Endothelial cell of umbilical vein (primary cell): ENCODE data around the gene ITPR1. TPM values are rescaled to one million over a fixed set of nuclear protein-coding genes. Genes with fewer than 3 reads are reported as not detected.

Experiments used
- BruUV-seq: library from RNA; stranded (reverse); fragments of 400-500 nt; replicated peaks from 2 replicates; lab custom pipeline; 2021; lab: Mats Ljungman, UMichigan
- CTCF ChIA-PET: fragments of 300-600, 350-600 bp; sonication (Branson Sonifier 250); formaldehyde crosslinking; loops from one replicate; lab custom pipeline; 2021; ENCODE audit warnings: antibody characterized with exemption, inconsistent platforms; lab: Charles Lee
- POLR2A ChIA-PET: fragments of 300-600, 350-600 bp; sonication (Branson Sonifier 250); formaldehyde crosslinking; loops from one replicate; lab custom pipeline; 2021; ENCODE audit warnings: antibody characterized with exemption, inconsistent platforms; lab: Charles Lee
- DNase-seq: peaks from one replicate; pipeline ENCODE4 v3.0.0-alpha.2; 2011; ENCODE audit warnings: low read depth, low spot score
- FAIRE-seq: peaks from 2 replicates; lab custom pipeline; 2011; peaks lifted over from hg19 to GRCh38; lab: Jason Lieb, UNC
- H2AFZ ChIP-seq: 2 replicates; pipeline ENCODE4 v1.6.0; 2012; ENCODE audit warnings: low read depth, low read length, control low read depth, inconsistent platforms
- H3K27ac ChIP-seq: 2 replicates; pipeline ENCODE4 v1.5.1; 2011; ENCODE audit warnings: low read depth, mild to moderate bottlenecking, control low read depth, low read length, moderate library complexity; ENCODE audit not compliant: insufficient read depth
- H3K27me3 ChIP-seq, 2 experiments: 2 replicates each; pipeline versions ENCODE4 v1.6.0 to v1.6.1; 2011; ENCODE audit warnings: low read length in 2 of 2, mixed read lengths in 1 of 2; ENCODE audit not compliant: control insufficient read depth in 2 of 2, insufficient read depth in 2 of 2
- H3K36me3 ChIP-seq, 2 experiments: 2 replicates in 1 of 2; 3 replicates in 1 of 2; pipeline ENCODE4 v1.5.1; 2011; ENCODE audit warnings: low read length in 2 of 2, mild to moderate bottlenecking in 1 of 2, moderate library complexity in 1 of 2; ENCODE audit not compliant: control insufficient read depth in 2 of 2, insufficient read depth in 2 of 2; ENCODE audit errors: extremely low read depth in 1 of 2
- H3K4me1 ChIP-seq: 3 replicates; pipeline ENCODE4 v1.5.1; 2011; ENCODE audit warnings: mild to moderate bottlenecking, low read length; ENCODE audit not compliant: control insufficient read depth, insufficient read depth; ENCODE audit errors: extremely low read depth
- H3K4me2 ChIP-seq: 2 replicates; pipeline ENCODE4 v1.6.1; 2011; ENCODE audit warnings: low read length, control low read depth, mixed read lengths; ENCODE audit not compliant: insufficient read depth
- H3K4me3 ChIP-seq, 3 experiments: fragments of 200-600 bp in 1 of 3; sonication (generic), shearing (Covaris generic) in 1 of 3; replicated peaks in 1 of 3; 2 replicates each; pipeline ENCODE4 v1.5.1; 2011 to 2016; ENCODE audit warnings: control low read depth in 3 of 3, low read length in 3 of 3, mild to moderate bottlenecking in 2 of 3, inconsistent platforms in 1 of 3, low read depth in 1 of 3, moderate library complexity in 1 of 3; ENCODE audit not compliant: insufficient read depth in 1 of 3
- H3K79me2 ChIP-seq: 2 replicates; pipeline ENCODE4 v1.6.0; 2012; ENCODE audit warnings: low read length, inconsistent platforms; ENCODE audit not compliant: control insufficient read depth, insufficient read depth
- H3K9ac ChIP-seq: replicated peaks from 2 replicates; pipeline ENCODE3; 2011; ENCODE audit warnings: low read length, control low read depth; ENCODE audit not compliant: insufficient read depth; ENCODE audit errors: extremely low read depth
- H3K9me1 ChIP-seq: replicated peaks from 3 replicates; pipeline ENCODE4 v1.6.0; 2011; ENCODE audit warnings: mild to moderate bottlenecking, low read length; ENCODE audit not compliant: control insufficient read depth, insufficient read depth; ENCODE audit errors: extremely low read depth
- H3K9me3 ChIP-seq: replicated peaks from 2 replicates; pipeline ENCODE4 v1.5.1; 2012; ENCODE audit warnings: low read length, inconsistent platforms; ENCODE audit not compliant: control insufficient read depth, insufficient read depth
- H4K20me1 ChIP-seq: replicated peaks from 2 replicates; pipeline ENCODE3; 2011; ENCODE audit warnings: mild to moderate bottlenecking, low read length; ENCODE audit not compliant: control insufficient read depth, insufficient read depth; ENCODE audit errors: extremely low read depth
- EZH2 ChIP-seq: IDR thresholded peaks from 2 replicates; pipeline ENCODE4 v1.6.1; 2012; ENCODE audit warnings: borderline replicate concordance, low read depth, mild to moderate bottlenecking, moderate library complexity, low read length, inconsistent platforms; ENCODE audit not compliant: severe bottlenecking
- FOS ChIP-seq: IDR thresholded peaks from 2 replicates; pipeline ENCODE4 v1.6.1; 2011; ENCODE audit warnings: mild to moderate bottlenecking, low read length, moderate library complexity, borderline replicate concordance; ENCODE audit not compliant: insufficient read depth
- GATA2 ChIP-seq: IDR thresholded peaks from 2 replicates; pipeline ENCODE4 v1.7.0; 2011; ENCODE audit warnings: low read depth, mild to moderate bottlenecking, moderate library complexity, mixed read lengths, low read length; ENCODE audit not compliant: insufficient read length, insufficient read depth
- JUN ChIP-seq: IDR thresholded peaks from 2 replicates; pipeline ENCODE4 v1.6.1; 2011; ENCODE audit warnings: borderline replicate concordance, low read depth; ENCODE audit not compliant: insufficient read length, insufficient read depth
- MYC ChIP-seq: IDR thresholded peaks from one replicate; pipeline ENCODE4 v1.6.1; 2011; ENCODE audit warnings: mild to moderate bottlenecking, low read depth, low read length
- POLR2A ChIP-seq: IDR thresholded peaks from 2 replicates; pipeline ENCODE4 v1.6.1; 2012; ENCODE audit warnings: low read depth, mild to moderate bottlenecking, control low read depth, low read length
- POLR2AphosphoS5 ChIP-seq: IDR thresholded peaks from 2 replicates; pipeline ENCODE4 v1.6.1; 2012; ENCODE audit warnings: low read depth, mild to moderate bottlenecking, control low read depth, low read length, moderate library complexity; ENCODE audit not compliant: insufficient read depth
- dilution Hi-C: fragments of 300-500 bp; cut with MboI; formaldehyde crosslinking; loops from one replicate; pipeline ENCODE4 v1.15.0; 2019; ENCODE audit warnings: low sequenced_read_pairs; ENCODE audit not compliant: extremely low pct_ligation_motif_present
- intact Hi-C: fragments of 100-400 bp; cut with micrococcal nuclease; formaldehyde crosslinking; loops from one replicate; pipeline ENCODE4 v1.10.0; 2022
- polyA plus RNA-seq, 4 experiments: library from polyadenylated mRNA; depleted of rRNA in 3 of 4; stranded (reverse) in 3 of 4; unstranded in 1 of 4; fragments of >200 nt; gene quantifications; 2 replicates each; pipeline versions ENCODE4 v1.2.1 to v1.2.3, GENCODE V29; 2011 to 2012; ENCODE audit warnings: missing spikeins in 1 of 4
- total RNA-seq: library from RNA; stranded (reverse); gene quantifications from 2 replicates; pipeline ENCODE4 v1.2.3, GENCODE V29; 2021
- TF ChIP-seq, protein P1 (sequence below): IDR thresholded peaks from 2 replicates; pipeline ENCODE4 v1.6.1; 2011; ENCODE audit not compliant: insufficient read depth, insufficient read length
- TF ChIP-seq, protein P2 (sequence below), 2 donors: IDR thresholded peaks; 1 replicate in 1 of 2; 2 replicates in 1 of 2; pipeline ENCODE4 v1.5.1; 2011; ENCODE audit warnings: low read length in 2 of 2, mild to moderate bottlenecking in 2 of 2, moderate library complexity in 2 of 2, control low read depth in 1 of 2, inconsistent platforms in 1 of 2, low read depth in 1 of 2; ENCODE audit not compliant: insufficient read depth in 1 of 2; ENCODE audit errors: extremely low read depth in 1 of 2

ITPR1 gene
- total and polyA plus RNA-seq, 2 donors (not counting 3 experiments of a cell fraction or from before 2014, with no cell fraction given) = 5.1 to 16.1 TPM

DNA sequence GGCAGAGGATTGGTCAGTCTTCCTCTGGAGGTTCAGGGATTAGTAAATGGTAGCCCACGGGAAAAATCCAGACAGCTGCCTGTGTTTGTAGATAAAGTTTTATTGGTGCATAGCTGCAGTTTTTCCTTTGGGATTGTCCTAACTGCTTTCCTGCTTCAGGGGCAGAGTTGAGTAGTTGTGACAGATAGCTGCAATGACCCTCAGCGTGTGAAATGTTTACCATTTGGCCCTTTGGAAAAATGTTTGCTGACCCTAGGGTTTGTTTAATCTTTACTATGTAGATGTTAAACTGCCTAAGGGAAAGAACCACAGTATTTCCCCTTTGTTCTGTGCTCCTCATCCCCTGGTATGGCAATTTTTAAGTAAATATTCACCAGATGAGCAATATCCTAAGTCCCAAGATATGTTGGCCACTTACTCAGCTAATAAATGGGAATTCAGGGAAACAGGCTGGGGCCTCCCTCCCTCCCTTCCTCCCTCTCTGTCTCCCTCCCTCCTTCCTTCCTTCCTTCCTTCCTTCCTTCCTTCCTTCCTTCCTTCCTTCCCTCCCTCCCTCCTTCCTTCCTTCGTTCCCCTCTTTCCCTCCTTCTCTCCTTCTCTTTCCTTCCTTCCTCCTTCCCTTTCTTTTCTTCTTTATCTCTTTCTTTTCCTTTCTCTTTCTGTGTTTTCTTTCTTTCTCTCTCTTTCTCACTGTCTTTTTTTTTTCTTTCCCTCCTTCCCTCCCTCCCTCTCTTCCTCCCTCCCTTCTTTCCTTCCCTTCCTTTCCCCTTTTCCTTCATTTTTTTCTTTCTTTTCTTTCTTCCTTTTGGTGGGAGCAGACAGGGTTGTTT lies 251.5 kb downstream of the ITPR1 start:
- dilution Hi-C loops = no loop called here
- intact Hi-C loops = no loop called here
- ChIA-PET POLR2A (no interaction called here), CTCF (interaction anchor here (0.7 to 1.4 kb wide), 7 partner anchors 24 to 313 kb away, joined by 3 to 5 read pairs (median 3); partner anchors contain the start of gene BHLHE40)
- H3K36me3 ChIP-seq = no peaks in the 10 kb centered on the region
- no TSS peak for BruUV-seq
- H3K27ac ChIP-seq = peak overlapping the region; percentile 48
- H4K20me1 ChIP-seq = no peaks in the 10 kb centered on the region
- H3K4me3 ChIP-seq = no peak overlapping the region
- H3K9me1 ChIP-seq = no peaks in the 10 kb centered on the region
- no peaks in the 10 kb centered on the region for H3K27me3 ChIP-seq
- H3K9ac ChIP-seq = peak overlapping the region; percentile 23
- no peak overlapping the region for H3K4me2 ChIP-seq
- no peaks in the 10 kb centered on the region for H3K9me3 ChIP-seq
- FAIRE-seq (peak; percentile 67), DNase-seq (peak; percentile 92)
- TF ChIP-seq POLR2AphosphoS5 (peak; percentile 14), JUN (no peak), GATA2 (peak; percentile 13), FOS (peak; percentile 8), POLR2A (no peak)
- peaks cover 28% of the 10 kb centered on the region for H3K4me1 ChIP-seq
- no peak overlapping the region for H2AFZ ChIP-seq
- H3K79me2 ChIP-seq = no peaks in the 10 kb centered on the region

DNA sequence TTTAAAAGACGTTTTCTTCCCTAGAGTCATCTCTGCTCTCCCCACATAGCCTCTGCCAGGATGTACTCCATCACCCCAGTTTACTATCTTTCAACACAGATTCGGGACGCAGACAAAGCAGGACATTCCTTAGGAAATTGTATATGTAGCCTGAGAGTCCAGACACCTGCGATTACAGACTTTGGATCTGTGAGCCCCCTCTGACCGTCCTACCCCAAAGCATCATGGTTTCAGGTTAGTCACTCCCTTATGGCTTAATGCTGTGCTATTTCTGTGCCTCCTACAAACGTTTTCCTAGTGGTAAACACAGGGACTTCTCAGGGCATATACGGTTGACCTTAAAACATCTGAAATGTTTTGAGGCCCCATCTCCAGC lies 252.1 kb downstream of the ITPR1 start:
- ChIA-PET POLR2A (no interaction called here), CTCF (interaction anchor here (0.9 to 1.4 kb wide), 5 partner anchors 25 to 312 kb away, joined by 3 to 5 read pairs (median 4); no protein-coding TSS in a partner anchor)
- H3K27ac ChIP-seq = no peak overlapping the region
- FAIRE-seq (no peak), DNase-seq (peak; percentile 33)
- H3K27me3 ChIP-seq = no peaks in the 10 kb centered on the region
- peaks cover 34% of the 10 kb centered on the region for H3K4me1 ChIP-seq
- intact Hi-C loops = no loop called here
- dilution Hi-C loops = no loop called here
- H4K20me1 ChIP-seq = no peaks in the 10 kb centered on the region
- H3K9me3 ChIP-seq = no peaks in the 10 kb centered on the region
- H3K36me3 ChIP-seq = no peaks in the 10 kb centered on the region
- TF ChIP-seq POLR2A (no peak), MYC (no peak), POLR2AphosphoS5 (no peak), FOS (no peak), JUN (no peak), EZH2 (no peak), GATA2 (no peak)
- TF ChIP-seq, protein P1, sequence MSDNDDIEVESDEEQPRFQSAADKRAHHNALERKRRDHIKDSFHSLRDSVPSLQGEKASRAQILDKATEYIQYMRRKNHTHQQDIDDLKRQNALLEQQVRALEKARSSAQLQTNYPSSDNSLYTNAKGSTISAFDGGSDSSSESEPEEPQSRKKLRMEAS = no peak
- TF ChIP-seq, protein P2, sequence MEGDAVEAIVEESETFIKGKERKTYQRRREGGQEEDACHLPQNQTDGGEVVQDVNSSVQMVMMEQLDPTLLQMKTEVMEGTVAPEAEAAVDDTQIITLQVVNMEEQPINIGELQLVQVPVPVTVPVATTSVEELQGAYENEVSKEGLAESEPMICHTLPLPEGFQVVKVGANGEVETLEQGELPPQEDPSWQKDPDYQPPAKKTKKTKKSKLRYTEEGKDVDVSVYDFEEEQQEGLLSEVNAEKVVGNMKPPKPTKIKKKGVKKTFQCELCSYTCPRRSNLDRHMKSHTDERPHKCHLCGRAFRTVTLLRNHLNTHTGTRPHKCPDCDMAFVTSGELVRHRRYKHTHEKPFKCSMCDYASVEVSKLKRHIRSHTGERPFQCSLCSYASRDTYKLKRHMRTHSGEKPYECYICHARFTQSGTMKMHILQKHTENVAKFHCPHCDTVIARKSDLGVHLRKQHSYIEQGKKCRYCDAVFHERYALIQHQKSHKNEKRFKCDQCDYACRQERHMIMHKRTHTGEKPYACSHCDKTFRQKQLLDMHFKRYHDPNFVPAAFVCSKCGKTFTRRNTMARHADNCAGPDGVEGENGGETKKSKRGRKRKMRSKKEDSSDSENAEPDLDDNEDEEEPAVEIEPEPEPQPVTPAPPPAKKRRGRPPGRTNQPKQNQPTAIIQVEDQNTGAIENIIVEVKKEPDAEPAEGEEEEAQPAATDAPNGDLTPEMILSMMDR (IDR thresholded peaks at IDR 0.05; ENCODE audit: extremely low read depth in 1 of 2, insufficient read depth in 1 of 2, low read depth in 1 of 2, low read length in 2 of 2) = no peak
- H3K79me2 ChIP-seq = no peaks in the 10 kb centered on the region
- H3K9me1 ChIP-seq = no peaks in the 10 kb centered on the region
- BruUV-seq = no TSS peak
- H3K4me2 ChIP-seq = no peak overlapping the region
- H3K9ac ChIP-seq = no peak overlapping the region
- H2AFZ ChIP-seq = no peak overlapping the region
- no peak overlapping the region for H3K4me3 ChIP-seq
